ENCODE data around the gene FPR1.
"Not testable (repeated sequence)": the region's sequence is repeated elsewhere in the genome, so short reads cannot be mapped to it uniquely, and the experiment has no call there.

The FPR1 gene

DNA sequence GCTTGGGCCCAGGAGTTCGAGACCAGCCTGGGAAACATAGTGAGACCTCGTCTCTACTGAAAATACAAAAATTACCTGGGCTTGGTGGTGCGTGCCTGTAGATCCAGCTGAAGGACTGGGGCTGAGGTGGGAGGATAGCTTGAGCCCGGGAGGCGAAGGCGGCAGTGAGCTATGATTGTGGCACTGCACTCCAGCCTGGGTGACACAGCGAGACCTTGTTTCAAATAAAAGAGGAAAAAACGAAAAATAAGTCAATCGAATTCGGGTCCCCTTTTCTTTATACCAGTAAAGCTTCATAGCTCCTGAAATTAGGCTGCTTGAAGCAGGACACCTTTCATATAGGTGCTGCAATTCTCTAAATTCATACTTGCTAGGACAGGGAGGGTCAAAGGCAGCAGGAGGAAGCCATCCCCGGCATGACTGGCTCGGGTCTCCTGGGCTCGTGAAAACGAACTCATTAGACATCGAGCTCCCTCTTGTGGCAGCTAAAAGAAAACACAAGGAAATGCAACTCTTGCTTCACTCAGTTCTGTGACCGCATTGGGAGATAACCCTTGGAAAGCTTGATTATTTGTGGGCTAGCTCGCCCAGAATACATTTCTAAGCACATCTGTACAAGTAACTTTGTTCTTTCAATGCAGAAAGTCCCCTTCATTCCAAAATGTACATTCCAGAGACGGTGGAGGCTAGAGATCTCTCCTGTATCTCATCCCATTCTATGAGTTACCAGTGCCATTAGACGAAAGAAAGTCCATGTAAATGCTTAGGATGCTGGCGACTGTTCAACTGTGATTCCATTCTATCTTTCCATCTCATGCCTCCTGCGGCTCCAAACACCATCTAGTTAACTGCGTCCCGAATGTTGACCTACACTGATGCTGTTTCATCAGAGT is 26.1 kb upstream of the FPR1 start:
- FAIRE-seq: no peak

DNA sequence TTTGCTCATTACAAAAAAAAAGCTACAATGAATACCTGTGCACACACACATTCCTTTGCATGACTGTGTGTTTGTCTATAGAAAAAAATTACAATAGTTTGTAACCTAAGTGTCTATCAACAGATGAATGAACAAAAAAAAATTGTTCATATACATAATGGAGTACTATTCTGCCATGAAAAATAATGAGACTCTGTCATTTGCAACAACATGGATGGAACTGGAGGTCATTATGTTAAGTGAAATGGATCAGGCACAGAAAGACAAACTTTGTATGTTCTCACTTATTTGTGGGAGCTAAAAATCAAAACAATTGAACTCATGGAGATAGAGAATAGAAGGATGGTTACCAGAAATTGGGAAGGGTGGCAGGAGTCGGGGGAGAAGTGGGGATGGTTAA is 24.9 kb upstream of the FPR1 start:
- not testable (repeated sequence) for FAIRE-seq

DNA sequence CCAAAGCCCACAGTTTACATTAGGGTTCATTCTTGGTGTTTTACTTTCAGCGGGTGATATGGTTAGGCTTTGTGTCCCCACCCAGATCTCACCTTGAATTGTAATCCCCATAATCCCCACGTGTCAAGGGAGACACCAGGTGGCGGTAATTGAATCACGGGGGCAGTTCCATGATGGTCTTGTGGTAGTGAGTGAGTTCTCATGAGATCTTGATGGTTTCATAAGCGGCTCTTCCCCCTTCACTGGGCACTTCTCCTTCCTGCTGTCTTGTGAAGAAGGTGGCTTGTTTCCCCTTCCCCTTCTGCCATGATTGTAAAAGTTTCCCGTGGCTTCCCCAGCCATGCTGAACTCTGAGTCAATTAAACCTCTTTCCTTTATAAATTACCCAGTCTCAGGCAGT is 21.3 kb upstream of the FPR1 start:
- FAIRE-seq: no peak

DNA sequence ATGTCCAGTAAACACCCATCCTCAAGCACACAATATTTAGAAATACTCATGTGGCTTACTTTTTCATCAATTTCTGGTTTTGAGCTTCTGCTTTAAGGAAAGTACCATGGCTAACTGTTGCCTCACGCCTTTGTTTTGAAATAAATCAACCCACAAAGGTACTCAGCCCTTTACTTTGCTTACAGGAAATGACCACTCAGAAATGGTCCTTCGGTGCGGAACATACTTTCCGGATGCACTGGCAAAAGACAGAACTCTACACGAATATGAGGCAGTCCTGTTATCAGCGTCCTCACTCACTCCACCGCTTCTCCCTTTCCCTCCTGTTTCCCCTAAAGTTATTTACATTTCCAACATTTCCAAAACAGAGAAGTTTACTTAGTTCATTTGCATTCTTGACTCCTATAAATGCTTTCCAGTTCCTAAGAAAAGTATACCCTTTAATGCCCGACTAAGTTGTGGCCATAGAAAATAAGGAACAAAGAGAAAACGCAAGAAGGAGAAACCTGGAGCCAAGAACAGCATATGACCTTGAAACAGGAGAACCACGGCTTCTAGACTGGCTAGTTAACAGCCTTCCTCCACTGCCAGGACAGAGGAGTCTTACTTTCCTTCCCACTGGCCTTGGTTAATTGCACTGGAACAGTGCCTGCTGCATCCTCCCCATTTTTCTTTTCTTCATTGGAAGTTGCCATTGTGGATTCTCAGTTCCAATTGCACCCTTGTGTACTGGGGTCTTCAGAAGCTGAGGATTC is 19.9 kb upstream of the FPR1 start:
- FAIRE-seq: no peak

DNA sequence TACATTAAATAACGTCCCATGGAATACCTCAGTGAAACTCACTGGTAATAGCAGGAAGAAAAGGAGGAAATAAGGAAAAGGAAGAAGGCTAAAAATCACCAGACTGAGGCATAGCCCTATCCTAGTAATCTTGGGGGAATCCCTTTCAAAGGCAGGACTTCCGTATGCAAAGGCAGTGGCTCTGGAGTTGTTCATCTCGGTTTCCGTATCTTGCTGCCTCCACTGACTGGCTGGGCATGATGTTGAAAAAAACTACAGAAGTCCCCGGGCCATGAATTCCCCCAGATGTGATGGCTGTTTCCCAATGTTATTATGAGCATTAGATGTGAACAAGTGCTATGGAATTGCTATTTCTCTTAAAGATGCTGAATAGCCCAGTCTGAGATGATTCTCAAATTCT is 14.8 kb upstream of the FPR1 start:
- FAIRE-seq: no peak

DNA sequence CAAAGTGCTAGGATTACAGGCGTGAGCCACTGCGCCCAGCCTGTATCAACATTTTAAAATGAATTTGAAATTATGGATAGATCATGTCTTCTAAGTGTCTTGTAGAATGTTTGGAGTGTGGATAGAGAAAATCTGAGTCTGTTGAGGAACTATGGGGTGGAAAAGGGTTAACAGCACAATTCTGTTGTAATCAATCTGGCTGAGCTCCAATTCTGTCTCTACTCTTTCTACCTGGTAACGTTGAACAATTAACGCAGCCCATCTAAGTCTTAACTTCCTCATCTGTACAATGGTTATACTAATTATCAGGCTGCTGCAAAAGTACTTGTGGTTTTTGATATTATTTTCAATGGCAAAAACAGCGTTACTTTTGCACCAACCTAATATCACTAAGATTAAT is 13.4 kb upstream of the FPR1 start:
- no peak for FAIRE-seq

DNA sequence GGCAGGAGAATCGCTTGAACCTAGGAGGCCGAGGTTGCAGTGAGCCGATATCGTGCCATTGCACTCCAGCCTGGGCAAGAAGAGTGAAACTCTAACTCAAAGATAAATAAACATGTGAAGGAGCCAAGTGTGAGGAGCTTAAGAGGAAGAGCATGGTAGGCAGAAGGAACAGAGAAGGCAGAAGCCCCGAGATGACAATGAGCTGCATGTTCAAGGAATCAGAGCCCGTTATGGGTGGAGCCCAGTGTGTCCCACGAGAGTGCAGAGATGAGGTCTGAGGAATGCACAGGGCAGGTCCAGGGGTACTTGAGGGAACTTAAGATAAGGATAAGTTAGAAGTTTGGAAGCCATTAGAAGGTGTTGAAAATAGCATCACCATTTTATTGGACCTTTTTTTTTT is 10.0 kb upstream of the FPR1 start:
- no peak for FAIRE-seq

DNA sequence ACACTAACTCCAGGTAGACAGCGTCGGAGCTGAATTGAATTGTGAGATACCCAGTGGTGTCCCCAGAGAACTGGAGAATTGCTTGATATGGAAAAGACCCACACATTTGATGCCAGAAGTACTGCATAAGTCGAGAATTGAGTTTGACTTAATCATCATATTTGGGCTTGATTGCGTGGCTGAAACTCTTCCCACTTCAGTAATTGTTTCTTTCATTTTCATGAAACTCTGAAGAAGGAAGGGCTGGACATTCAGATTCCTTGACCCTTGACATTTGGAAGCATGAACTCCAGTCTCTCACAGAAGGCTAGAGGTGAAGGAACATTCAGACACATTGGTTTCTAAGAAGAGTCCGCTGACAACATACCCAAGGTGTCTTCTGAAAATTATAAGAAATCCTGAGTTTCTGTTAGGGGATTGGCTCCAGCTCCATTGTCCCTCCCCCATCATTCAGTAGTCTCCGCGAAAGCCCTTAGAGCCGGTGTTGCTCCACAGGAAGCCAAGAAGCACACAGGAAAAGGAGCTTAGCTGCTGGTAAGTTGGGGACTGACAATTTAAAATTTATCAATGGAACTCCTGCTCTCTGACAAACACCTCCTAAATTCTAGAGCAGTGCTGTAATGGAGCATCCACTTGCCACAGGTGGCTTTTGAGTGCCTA is 9.1 kb upstream of the FPR1 start, which contains the start of gene FPR2:
FPR2 (plus strand) TSS at position 484 of the 660 bp plus-strand sequence. CDS start 7,479 bp downstream, outside the sequence.
- FAIRE-seq: no peak

DNA sequence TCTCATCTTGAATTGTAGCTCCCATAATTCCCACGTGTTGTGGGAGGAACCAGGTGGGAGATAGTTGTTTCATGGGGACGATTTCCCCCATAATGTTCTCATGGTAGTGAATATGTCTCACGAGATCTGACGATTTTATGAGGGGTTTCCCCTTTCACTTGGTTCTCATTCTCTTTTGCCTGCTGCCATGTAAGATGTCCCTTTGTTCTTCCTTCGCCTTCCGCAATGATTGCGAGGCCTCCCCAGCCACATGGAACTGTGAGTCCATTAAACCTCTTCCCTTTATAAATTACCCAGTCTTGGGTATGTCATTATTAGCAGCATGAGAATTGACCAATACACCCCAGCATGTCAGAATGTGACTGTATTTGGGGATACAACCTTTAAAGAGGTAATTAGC is 3.9 kb upstream of the FPR1 start:
- FAIRE-seq: no peak

DNA sequence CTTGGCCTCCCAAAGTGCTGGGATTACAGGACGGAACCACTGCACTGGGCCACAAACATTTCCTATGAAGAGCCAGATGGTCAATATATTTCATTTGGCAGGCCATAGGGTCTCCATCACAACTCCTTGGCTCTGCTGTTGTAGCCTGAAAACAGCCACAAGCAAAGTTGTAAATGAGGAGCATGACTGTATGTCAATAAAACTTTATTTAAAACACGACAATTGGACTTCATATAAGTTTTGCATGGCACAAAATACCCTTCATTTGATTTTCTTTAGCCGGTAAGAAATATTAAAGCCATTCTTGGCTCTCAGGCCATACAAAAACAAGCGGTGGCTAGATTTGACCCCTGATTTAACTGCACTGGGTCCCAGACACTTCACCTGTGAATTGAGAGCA is 3.1 kb upstream of the FPR1 start:
- no peak for FAIRE-seq

DNA sequence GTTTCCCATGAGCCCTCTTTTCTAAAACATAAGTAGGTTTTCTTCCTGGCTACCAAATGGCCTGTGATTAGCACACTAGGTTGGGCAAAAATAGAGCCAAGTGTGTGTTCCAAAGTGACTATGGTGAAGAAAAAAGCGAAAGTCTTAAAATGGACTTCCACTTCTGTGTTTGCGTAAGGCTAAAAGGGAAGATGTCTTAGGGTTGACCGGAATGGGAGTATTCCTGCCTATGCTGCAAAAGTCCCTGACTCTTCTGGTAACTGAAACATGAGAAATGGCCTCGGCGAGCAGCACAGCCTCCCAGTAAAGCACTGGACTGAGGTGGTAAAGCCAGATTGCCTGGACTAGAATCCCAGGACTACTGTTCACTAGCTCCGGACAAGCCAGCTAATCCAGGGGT is 2.4 kb upstream of the FPR1 start:
- no peak for FAIRE-seq

DNA sequence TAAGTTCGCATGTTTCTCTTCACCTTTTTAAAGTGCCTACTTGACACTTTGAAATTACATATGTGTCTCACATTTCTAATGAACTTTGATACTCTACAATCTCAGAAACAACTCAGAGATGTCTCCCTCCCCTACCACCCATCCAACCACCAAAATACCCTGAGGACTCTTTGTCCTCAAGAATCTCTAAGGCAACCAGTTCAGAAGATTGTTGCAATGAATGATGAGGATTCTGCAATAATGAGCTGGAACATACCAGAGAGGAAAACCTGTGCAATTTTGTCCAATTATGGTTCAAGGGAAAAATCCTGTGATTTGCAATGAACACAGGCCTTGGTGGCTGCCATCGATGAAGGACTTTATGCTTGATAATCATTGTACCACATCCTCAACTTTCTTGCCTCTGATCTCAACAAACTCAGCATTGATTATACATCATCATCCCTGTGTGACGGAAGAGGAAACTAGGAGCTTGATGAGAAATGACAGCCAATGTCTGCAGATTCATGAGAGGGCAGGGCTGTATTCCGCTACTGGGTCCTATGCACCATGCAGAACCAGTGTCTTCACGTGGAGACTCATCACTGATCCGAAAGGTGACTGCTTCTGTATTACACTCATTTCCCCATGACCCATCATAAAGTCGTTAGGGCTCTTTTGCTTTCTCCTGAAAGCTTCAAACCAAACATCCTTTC is 1.1 kb downstream of the FPR1 start:
- FAIRE-seq: no peak

DNA sequence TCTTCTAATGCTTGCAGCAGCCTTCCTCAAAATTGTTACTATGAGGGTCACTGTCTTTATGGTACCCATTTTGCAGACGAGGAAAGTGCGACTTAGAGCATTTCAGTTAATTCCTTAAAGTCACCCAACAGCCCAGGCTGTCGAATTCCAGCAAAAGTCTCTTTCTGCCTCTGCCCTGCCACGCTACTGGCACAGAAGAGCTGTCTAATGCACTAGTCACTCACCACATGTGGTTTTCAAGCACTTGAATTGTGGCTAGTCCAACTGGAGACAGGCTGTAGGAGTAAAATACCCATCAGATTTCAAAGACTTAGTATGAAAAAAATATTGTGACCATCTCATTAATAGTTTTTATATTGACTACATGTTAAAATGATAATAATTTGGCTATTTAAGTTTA is 1.7 kb downstream of the FPR1 start:
- no peak for FAIRE-seq

DNA sequence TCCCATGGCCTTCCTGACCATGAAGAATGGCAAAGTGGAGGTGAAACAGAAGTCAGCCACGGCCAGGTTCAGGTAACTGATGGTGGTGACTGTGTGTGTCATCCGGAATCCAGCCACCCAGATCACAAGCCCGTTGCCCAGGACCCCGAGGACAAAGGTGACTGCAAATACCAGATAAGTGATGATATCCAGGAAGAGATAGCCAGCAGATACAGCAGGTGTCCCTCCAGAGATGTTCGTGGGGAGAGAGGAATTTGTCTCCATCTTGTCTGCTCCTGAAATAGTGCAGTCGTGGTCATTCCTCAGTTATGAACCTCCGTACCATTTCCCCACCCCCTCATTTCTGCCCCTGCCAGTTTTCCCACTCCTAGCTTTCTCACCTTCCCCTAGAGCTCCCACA is 4.9 kb downstream of the FPR1 start:
- FAIRE-seq: no peak

DNA sequence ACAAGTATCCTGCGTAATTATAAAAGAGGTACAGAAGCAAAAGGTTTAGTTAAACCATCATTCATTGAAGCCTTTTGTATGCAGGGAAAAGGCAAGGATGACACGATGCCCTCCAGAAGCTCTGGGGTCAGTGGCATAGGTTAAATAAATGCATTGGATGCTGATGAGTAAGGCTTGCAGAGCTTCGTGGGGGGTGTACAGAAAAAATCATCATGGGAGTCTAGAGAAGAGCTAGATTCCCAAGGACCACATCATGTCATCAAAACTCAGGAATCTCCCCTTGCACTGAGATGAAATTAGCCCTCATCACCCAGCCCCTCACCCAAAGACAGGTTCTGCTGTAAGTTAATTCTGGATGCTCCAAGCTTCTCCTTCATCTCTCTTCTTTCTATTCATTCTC is 8.3 kb downstream of the FPR1 start:
- FAIRE-seq: no peak

DNA sequence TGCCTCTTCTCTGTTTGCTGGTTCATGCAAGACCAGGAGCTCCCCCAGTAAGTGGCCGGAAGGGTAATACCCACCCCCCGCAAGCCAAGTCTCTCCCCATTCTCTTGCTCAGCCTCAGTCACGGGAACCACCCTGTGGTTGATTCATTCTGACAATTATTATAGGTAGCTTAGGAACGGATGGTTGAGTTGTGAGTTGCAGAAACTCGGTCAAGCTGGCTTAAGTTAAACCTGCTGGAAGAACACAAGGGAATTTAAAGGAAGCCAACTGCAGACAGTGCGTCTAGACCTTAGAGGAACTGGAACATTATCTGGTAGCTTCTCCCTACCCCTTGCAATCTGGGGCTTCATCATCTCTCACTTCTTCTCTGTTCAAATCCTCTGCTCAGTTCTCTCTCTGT is 8.9 kb downstream of the FPR1 start:
- no peak for FAIRE-seq

DNA sequence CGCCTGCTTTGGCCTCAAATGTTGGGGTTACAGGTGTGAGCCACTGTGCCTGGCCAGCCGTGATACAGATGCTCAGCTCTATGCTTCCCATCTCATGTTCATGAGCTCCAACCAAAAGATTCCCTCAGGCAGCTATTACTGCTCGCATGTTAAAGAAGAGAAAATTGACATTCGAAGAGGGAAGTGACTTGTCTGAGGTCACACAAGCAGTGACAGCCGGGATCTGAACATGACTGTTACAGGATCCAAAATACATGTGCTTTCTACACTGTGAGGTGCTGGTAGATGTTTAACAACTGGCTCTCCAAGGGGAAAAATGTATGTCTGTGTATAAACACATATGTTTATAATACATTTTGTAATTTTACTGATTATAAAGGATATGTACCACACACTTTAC is 11.3 kb downstream of the FPR1 start:
- no peak for FAIRE-seq

DNA sequence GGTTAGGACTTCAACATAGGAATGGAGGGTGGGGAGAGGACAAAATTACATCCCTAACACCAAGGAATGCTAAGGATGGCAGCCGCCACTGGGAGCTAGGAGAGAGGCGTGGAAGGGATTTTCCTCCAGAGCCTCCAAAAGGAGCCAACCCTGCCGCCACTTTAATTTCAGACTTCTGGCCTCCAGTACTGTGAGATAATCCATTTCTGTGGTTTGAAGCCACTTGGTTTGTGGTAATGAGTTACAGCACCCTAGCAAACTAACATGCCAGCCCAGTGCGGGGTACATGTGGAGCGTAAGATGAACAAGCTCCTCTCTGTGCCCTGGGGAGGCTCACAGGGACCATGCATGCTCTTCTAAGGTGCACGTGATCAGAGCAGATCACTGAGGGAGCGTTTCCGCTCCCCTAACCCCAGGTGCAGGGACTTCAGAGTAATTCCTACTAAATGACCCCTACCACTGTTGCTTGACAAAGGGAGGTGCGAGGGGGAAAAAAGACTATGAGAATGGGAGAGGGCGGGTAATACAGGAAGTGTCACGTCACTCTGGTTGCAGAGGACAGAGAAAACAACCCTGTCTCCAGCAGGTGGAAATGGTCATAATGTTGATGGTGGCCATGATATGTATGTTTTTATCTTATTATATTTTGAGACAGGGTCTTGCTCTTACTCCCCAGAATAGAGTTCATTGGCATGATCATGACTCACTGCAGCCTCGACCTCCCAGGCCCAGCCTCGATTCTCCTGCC is 12.0 kb downstream of the FPR1 start:
- FAIRE-seq: no peak

DNA sequence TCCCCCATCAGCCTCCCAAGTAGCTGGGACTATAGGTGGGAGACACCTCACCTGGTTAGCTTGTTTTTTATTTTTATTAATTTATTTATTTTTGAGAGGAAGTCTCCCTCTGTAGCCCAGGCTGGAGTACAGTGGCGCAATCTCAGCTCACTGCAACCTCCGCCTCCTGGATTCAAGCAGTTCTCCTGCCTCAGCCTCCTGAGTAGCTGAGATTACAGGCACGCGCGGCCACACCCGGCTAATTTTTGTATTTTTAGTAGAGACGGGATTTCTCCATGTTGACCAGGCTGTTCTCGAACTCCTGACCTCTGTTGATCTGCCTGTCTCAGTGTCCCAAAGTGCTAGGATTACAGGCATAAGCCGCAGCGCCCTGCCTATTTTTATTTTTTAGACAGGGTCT is 13.2 kb downstream of the FPR1 start:
- not testable (repeated sequence) for FAIRE-seq

DNA sequence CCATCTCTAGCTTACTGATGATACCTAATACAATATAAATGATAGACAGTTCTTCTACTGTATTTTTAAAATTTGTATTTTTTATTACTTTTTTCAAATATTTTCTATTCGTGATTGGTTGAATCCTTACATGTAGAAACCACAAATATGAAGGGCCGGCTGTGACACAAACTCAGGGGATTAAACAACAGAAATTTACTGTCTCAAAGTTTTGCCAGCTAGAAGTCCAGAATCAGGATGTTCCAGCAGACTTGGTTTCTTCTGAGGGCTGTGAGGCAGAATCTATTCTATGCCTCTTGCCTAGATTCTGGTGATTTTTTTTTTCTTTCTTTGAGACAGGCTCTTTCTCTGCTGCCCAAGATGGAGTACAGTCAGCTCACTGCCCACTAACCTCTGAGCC is 13.8 kb downstream of the FPR1 start:
- no peak for FAIRE-seq

DNA sequence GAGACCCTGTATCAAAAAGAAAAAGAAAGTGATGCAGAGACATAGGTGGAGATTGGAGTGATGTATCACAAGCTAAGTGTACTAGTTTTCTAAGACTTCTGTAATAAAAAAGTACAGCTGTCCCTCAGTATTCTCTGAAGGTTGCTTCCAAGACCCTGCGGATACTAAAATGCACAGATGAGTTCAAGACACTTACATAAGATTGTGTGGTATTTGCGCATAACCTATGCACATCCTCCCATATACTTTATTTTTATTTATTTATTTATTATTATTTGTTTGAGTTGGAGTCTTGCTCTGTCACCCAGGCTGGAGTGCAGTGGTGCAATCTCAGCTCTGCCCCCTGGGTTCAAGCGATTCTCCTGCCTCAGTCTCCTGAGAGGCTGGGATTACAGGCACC is 14.3 kb downstream of the FPR1 start:
- no peak for FAIRE-seq

DNA sequence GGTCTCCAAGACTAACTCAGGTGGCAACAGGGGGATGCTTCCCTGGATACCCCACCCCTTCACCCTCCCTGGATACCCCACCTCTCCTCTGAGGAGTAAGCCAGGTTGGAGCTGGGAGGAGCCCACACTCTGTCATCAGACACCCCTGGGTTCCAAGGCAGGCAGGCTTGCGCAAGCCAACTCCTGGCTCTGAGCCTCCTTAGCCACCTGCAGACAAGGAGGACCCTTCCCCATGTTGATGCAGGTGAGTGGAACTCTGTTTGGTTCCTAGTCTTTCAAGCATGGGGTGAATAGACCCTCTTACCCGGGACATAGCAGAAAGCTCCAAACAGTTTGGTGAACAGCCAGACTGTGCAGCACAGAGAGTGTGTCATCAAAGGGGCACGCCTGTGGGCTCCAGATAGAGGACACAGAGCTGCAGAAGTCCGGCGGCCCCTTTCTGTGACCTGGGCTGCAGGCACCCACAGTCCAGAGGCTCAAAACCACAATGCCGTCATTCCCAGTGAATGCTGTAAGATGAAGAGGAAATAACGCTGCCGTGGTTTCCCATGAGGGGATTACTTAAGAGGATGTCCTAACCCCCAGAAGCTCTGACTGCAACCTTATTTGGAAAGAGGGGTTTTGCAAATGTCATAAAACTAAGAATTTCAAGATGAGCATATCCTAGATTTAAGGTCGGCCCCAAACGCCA is 15.8 kb downstream of the FPR1 start:
- FAIRE-seq: no peak
